ENCODE measurements around the gene KDM4C.

- no peak for TF ChIP-seq EZH2phosphoT487 (IDR thresholded peaks at IDR 0.05; ENCODE audit: borderline replicate concordance, low read depth, low read length)
- TF ChIP-seq CTCF (conservative IDR thresholded peaks at IDR 0.05; ENCODE audit: low read length): no peak
These were observed 119.9 kb downstream of the KDM4C start for GRCh38 chr9:6877671-6878161.
